ENCODE data around the gene PSMC3. TPM values are rescaled to one million over a fixed set of nuclear protein-coding genes. Genes with fewer than 3 reads are reported as not detected.

PSMC3 gene
- total RNA-seq, 2 experiments from 2014 or later: 147 to 167 TPM

GRCh38 chr11:47410370-47411264 is 15.6 kb downstream of the PSMC3 start:
- ChIA-PET CTCF (interaction anchor here (0.6 to 5.5 kb wide), 13 partner anchors 9 to 234 kb away, joined by 3 to 69 read pairs (median 3); partner anchors contain the start of genes ARFGAP2, PACSIN3 and PSMC3), POLR2A (interaction anchor here (0.5 to 1.3 kb wide), 4 partner anchors 9 to 238 kb away, joined by 3 to 4 read pairs (median 4); no protein-coding TSS in a partner anchor)
- Mint-ChIP-seq H3K4me3 (no peak overlapping the region), H3K4me1 (peaks cover 16% of the 10 kb centered on the region), H3K9me3 (ENCODE audit: low read depth) (no peaks in the 10 kb centered on the region), H3K27ac (no peak overlapping the region), H3K27me3 (no peaks in the 10 kb centered on the region), H3K36me3 (ENCODE audit: low read depth) (peaks cover 11% of the 10 kb centered on the region)
- ATAC-seq (no peak), DNase-seq (no peak)
- intact Hi-C loops (cut with DNase I, micrococcal nuclease): no loop called here

GRCh38 chr11:47409440-47410369 is 16.5 kb downstream of the PSMC3 start:
- POLR2A ChIA-PET: interaction anchor here (1.0 to 2.5 kb wide), 3 partner anchors 11 to 237 kb away, joined by 3 to 8 read pairs (median 4); no protein-coding TSS in a partner anchor
- Mint-ChIP-seq H3K27ac (peak overlapping the region; percentile 89), H3K36me3 (ENCODE audit: low read depth) (peaks cover 7% of the 10 kb centered on the region), H3K4me1 (peaks cover 16% of the 10 kb centered on the region), H3K4me3 (peak overlapping the region; percentile 89), H3K27me3 (no peaks in the 10 kb centered on the region), H3K9me3 (ENCODE audit: low read depth) (no peaks in the 10 kb centered on the region)
- CTCF ChIA-PET: interaction anchor here (0.6 to 5.5 kb wide), 9 partner anchors 10 to 233 kb away, joined by 3 to 69 read pairs (median 4); partner anchors contain the start of genes ARFGAP2 and PSMC3
- DNase-seq: no peak
- intact Hi-C loops (cut with DNase I, micrococcal nuclease): loop anchor here (2.0 to 10.0 kb wide), 4 partner anchors 15 to 598 kb away; partner anchors contain the start of genes CSTPP1 (in 1 of the 2) and PSMC3 (in 1 of the 2)
- no peak for ATAC-seq

- CTCF ChIA-PET: interaction anchor here (0.9 to 5.5 kb wide), 4 partner anchors 10 to 52 kb away, joined by 3 to 69 read pairs (median 4); partner anchors contain the start of gene PSMC3
- H3K9me3 Mint-ChIP-seq (ENCODE audit: low read depth): no peaks in the 10 kb centered on the region
- ATAC-seq: no peak
- POLR2A ChIA-PET: interaction anchor here (0.5 to 2.5 kb wide), 2 partner anchors 13 to 585 kb away, joined by 8 read pairs; no protein-coding TSS in a partner anchor
- peak; percentile 35 for DNase-seq
- peaks cover 2% of the 10 kb centered on the region for H3K36me3 Mint-ChIP-seq (ENCODE audit: low read depth)
- peak overlapping the region; percentile 89 for H3K4me3 Mint-ChIP-seq
- H3K4me1 Mint-ChIP-seq: peaks cover 16% of the 10 kb centered on the region
- intact Hi-C loops (cut with DNase I, micrococcal nuclease): loop anchor here (1.0 to 10.0 kb wide), 18 partner anchors 14 to 792 kb away; partner anchors contain the start of genes PSMC3 (in 2 of the 2), ACP2 (in 1 of the 2), ARHGAP1 (in 1 of the 2) and ATG13 (in 1 of the 2)
- peak overlapping the region; percentile 89 for H3K27ac Mint-ChIP-seq
- H3K27me3 Mint-ChIP-seq: no peaks in the 10 kb centered on the region
These were observed 17.4 kb downstream of the PSMC3 start for GRCh38 chr11:47408598-47409439.

GRCh38 chr11:47407746-47408590 is 18.3 kb downstream of the PSMC3 start, which contains the start of gene SLC39A13:
SLC39A13 (plus strand) TSS chr11:47408590; CDS start chr11:47410095, 1,505 bp downstream.
- intact Hi-C loops (cut with DNase I, micrococcal nuclease): loop anchor here (1.0 to 10.0 kb wide), 18 partner anchors 13 to 791 kb away; partner anchors contain the start of genes PSMC3 (in 2 of the 2), ACP2 (in 1 of the 2), ARHGAP1 (in 1 of the 2) and ATG13 (in 1 of the 2)
- DNase-seq (peak; percentile 95), ATAC-seq (peak; percentile 91)
- Mint-ChIP-seq H3K4me3 (peak within 1 kb of the TSS; percentile 89), H3K9me3 (ENCODE audit: low read depth) (no peaks in the 10 kb centered on the region), H3K4me1 (peaks cover 16% of the 10 kb centered on the region), H3K36me3 (ENCODE audit: low read depth) (no peaks in the 10 kb centered on the region), H3K27me3 (no peaks in the 10 kb centered on the region), H3K27ac (peak within 1 kb of the TSS; percentile 94)
- ChIA-PET CTCF (interaction anchor here (0.6 to 5.5 kb wide), 7 partner anchors 16 to 491 kb away, joined by 3 to 69 read pairs (median 4); partner anchors contain the start of gene PSMC3), POLR2A (interaction anchor here (0.5 to 2.5 kb wide), 3 partner anchors 13 to 586 kb away, joined by 4 to 8 read pairs (median 8); partner anchors contain the start of gene DDB2)

GRCh38 chr11:47406896-47407745 is 19.1 kb downstream of the PSMC3 start:
- intact Hi-C loops (cut with DNase I, micrococcal nuclease): loop anchor here in 1 of 2 experiments (5.0 to 10.0 kb wide), 2 partner anchors 472 to 600 kb away; partner anchors contain the start of gene CSTPP1

GRCh38 chr11:47403571-47403970 is 22.7 kb downstream of the PSMC3 start:
- ATAC-seq: no peak
- POLR2A ChIA-PET: no interaction called here
- DNase-seq: no peak
- Mint-ChIP-seq H3K36me3 (ENCODE audit: low read depth) (no peaks in the 10 kb centered on the region), H3K27ac (no peak overlapping the region), H3K27me3 (no peaks in the 10 kb centered on the region), H3K4me3 (no peak overlapping the region), H3K4me1 (peaks cover 20% of the 10 kb centered on the region), H3K9me3 (ENCODE audit: low read depth) (no peaks in the 10 kb centered on the region)
- CTCF ChIA-PET: interaction anchor here (0.6 to 1.4 kb wide), 5 partner anchors 10 to 41 kb away, joined by 3 to 5 read pairs (median 4); no protein-coding TSS in a partner anchor
- intact Hi-C loops (cut with DNase I, micrococcal nuclease): loop anchor here in 1 of 2 experiments (10.0 kb wide), 1 partner anchor 469 kb away; the partner anchor contains the start of gene CSTPP1

More at GRCh38 chr11:47406896-47407745, 19.1 kb downstream of the PSMC3 start:
- no peaks in the 10 kb centered on the region for H3K36me3 Mint-ChIP-seq (ENCODE audit: low read depth)
- DNase-seq: no peak
- ATAC-seq: no peak
- H3K9me3 Mint-ChIP-seq (ENCODE audit: low read depth): no peaks in the 10 kb centered on the region
- H3K4me3 Mint-ChIP-seq: peak overlapping the region; percentile 89
- H3K27me3 Mint-ChIP-seq: no peaks in the 10 kb centered on the region
- ChIA-PET CTCF (interaction anchor here (0.6 to 1.4 kb wide), 5 partner anchors 17 to 491 kb away, joined by 3 to 5 read pairs (median 3); no protein-coding TSS in a partner anchor), POLR2A (interaction anchor here (0.6 to 2.5 kb wide), 2 partner anchors 14 to 192 kb away, joined by 4 to 8 read pairs; partner anchors contain the start of gene DDB2)
- H3K27ac Mint-ChIP-seq: peak overlapping the region; percentile 94
- H3K4me1 Mint-ChIP-seq: peaks cover 16% of the 10 kb centered on the region

GRCh38 chr11:47403135-47403534 is 23.1 kb downstream of the PSMC3 start:
- Mint-ChIP-seq H3K4me1 (peaks cover 20% of the 10 kb centered on the region), H3K27me3 (no peaks in the 10 kb centered on the region), H3K9me3 (ENCODE audit: low read depth) (no peaks in the 10 kb centered on the region), H3K36me3 (ENCODE audit: low read depth) (no peaks in the 10 kb centered on the region), H3K4me3 (no peak overlapping the region), H3K27ac (peak overlapping the region; percentile 11)
- CTCF ChIA-PET: interaction anchor here (0.6 to 1.4 kb wide), 8 partner anchors 9 to 106 kb away, joined by 3 to 5 read pairs (median 4); no protein-coding TSS in a partner anchor
- intact Hi-C loops (cut with DNase I, micrococcal nuclease): loop anchor here in 1 of 2 experiments (10.0 kb wide), 1 partner anchor 468 kb away; the partner anchor contains the start of gene CSTPP1
- POLR2A ChIA-PET: no interaction called here
- DNase-seq: no peak
- no peak for ATAC-seq

- DNase-seq (no peak), ATAC-seq (peak; percentile 4)
- Mint-ChIP-seq H3K9me3 (ENCODE audit: low read depth) (no peaks in the 10 kb centered on the region), H3K4me3 (peak overlapping the region; percentile 67), H3K27me3 (no peaks in the 10 kb centered on the region), H3K36me3 (ENCODE audit: low read depth) (no peaks in the 10 kb centered on the region), H3K27ac (peak overlapping the region; percentile 82), H3K4me1 (peaks cover 10% of the 10 kb centered on the region)
- POLR2A ChIA-PET: interaction anchor here (0.6 to 2.0 kb wide), 2 partner anchors 130 to 152 kb away, joined by 3 to 4 read pairs; partner anchors contain the start of gene ACP2
- intact Hi-C loops (cut with DNase I, micrococcal nuclease): loop anchor here in 1 of 2 experiments (10.0 kb wide), 1 partner anchor 466 kb away; the partner anchor contains the start of gene CSTPP1
- CTCF ChIA-PET: interaction anchor here (2.8 kb wide), 1 partner anchor 27 kb away, joined by 21 read pairs; no protein-coding TSS in a partner anchor
These were observed 25.4 kb downstream of the PSMC3 start for GRCh38 chr11:47400768-47401279.

Measured in activated CD4-positive, alpha-beta T cell treated with anti-CD3 and anti-CD28 coated beads for 36 hours (primary cell).